Activated T-cell treated with anti-CD3 and anti-CD28 coated beads, Interleukin-2, amount 50 U/mL, for 24 hours (primary cell): ENCODE measurements around the gene MTURN.

Experiments
- DNase-seq: peaks from one replicate; pipeline ENCODE4 v3.0.0-alpha.2; 2020
- H3K27ac Mint-ChIP-seq: 2 replicates; pipeline ENCODE4 v1.8.0; 2020; ENCODE audit warnings: mild to moderate bottlenecking, mixed read lengths
- H3K27me3 Mint-ChIP-seq: 2 replicates; pipeline ENCODE4 v1.8.0; 2020; ENCODE audit warnings: mixed read lengths
- H3K36me3 Mint-ChIP-seq: 2 replicates; pipeline ENCODE4 v1.8.0; 2020; ENCODE audit warnings: low read depth, mixed read lengths
- H3K4me1 Mint-ChIP-seq: 2 replicates; pipeline ENCODE4 v1.8.0; 2020; ENCODE audit warnings: low read depth, mixed read lengths
- H3K4me3 Mint-ChIP-seq: 2 replicates; pipeline ENCODE4 v1.8.0; 2020; ENCODE audit warnings: mild to moderate bottlenecking, moderate library complexity, mixed read lengths
- H3K9me3 Mint-ChIP-seq: 2 replicates; pipeline ENCODE4 v1.8.0; 2020; ENCODE audit warnings: mixed read lengths

MTURN gene

GRCh38 chr7:30115709-30116297 is 19.0 kb upstream of the MTURN start:
- Mint-ChIP-seq H3K9me3 (peaks cover 15% of the 10 kb centered on the region), H3K36me3 (peaks cover 9% of the 10 kb centered on the region), H3K27me3 (no peaks in the 10 kb centered on the region), H3K27ac (no peak overlapping the region), H3K4me1 (peaks cover 8% of the 10 kb centered on the region), H3K4me3 (no peak overlapping the region)
- DNase-seq = no peak

GRCh38 chr7:30116771-30117170 is 18.0 kb upstream of the MTURN start:
- Mint-ChIP-seq H3K4me3 (no peak overlapping the region), H3K27me3 (no peaks in the 10 kb centered on the region), H3K27ac (no peak overlapping the region), H3K4me1 (peaks cover 8% of the 10 kb centered on the region), H3K9me3 (peaks cover 15% of the 10 kb centered on the region), H3K36me3 (peaks cover 9% of the 10 kb centered on the region)
- no peak for DNase-seq

- no peak for DNase-seq
- Mint-ChIP-seq H3K4me3 (no peak overlapping the region), H3K9me3 (peaks cover 8% of the 10 kb centered on the region), H3K27ac (no peak overlapping the region), H3K4me1 (peaks cover 6% of the 10 kb centered on the region), H3K27me3 (no peaks in the 10 kb centered on the region), H3K36me3 (peaks cover 8% of the 10 kb centered on the region)
These were observed 16.9 kb upstream of the MTURN start for GRCh38 chr7:30117896-30118295.

DNA sequence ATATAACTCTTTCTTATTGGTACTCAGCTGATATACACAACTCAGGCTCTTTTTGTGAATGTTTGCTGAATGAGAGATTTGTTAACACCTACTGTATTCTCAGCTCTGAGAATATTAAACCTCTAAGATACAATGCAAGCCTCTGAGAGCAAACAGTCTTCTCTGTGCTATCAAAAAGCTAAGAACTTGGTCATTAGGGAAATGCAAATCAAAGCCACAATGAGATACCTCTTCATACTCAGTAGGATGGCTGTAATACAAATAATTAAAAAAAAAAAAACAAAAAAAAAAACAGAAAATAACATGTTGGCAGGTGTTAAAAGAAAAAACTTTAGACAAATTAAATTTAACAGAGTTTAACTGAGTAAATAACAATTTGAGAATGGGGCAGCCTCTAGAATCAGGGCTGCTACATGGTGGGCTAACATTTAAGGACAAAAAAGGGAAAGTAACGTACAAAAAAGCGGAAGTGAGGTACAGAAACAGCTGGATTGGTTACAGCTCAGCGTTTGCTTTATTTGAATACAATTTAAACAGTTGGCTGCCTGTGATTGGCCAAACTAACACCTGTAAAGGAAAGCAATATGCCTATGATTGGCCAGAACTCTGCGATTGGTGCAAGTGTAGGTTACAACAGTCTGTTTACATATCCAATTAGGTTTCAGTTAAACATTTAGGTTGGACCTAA is 14.8 kb upstream of the MTURN start:
- DNase-seq = no peak
- no peaks in the 10 kb centered on the region for H3K27me3 Mint-ChIP-seq
- H3K27ac Mint-ChIP-seq = no peak overlapping the region
- H3K4me3 Mint-ChIP-seq = no peak overlapping the region
- no peaks in the 10 kb centered on the region for H3K36me3 Mint-ChIP-seq
- H3K4me1 Mint-ChIP-seq = peaks cover under 1% of the 10 kb centered on the region
- no peaks in the 10 kb centered on the region for H3K9me3 Mint-ChIP-seq

- H3K4me3 Mint-ChIP-seq = peak overlapping the region; percentile 76
- H3K36me3 Mint-ChIP-seq = no peaks in the 10 kb centered on the region
- no peaks in the 10 kb centered on the region for H3K9me3 Mint-ChIP-seq
- H3K27me3 Mint-ChIP-seq = peaks cover 9% of the 10 kb centered on the region
- peaks cover 8% of the 10 kb centered on the region for H3K4me1 Mint-ChIP-seq
- DNase-seq = no peak
- H3K27ac Mint-ChIP-seq = peak overlapping the region; percentile 61
These were observed 813 bp upstream of the MTURN start for GRCh38 chr7:30133736-30134610.

DNA sequence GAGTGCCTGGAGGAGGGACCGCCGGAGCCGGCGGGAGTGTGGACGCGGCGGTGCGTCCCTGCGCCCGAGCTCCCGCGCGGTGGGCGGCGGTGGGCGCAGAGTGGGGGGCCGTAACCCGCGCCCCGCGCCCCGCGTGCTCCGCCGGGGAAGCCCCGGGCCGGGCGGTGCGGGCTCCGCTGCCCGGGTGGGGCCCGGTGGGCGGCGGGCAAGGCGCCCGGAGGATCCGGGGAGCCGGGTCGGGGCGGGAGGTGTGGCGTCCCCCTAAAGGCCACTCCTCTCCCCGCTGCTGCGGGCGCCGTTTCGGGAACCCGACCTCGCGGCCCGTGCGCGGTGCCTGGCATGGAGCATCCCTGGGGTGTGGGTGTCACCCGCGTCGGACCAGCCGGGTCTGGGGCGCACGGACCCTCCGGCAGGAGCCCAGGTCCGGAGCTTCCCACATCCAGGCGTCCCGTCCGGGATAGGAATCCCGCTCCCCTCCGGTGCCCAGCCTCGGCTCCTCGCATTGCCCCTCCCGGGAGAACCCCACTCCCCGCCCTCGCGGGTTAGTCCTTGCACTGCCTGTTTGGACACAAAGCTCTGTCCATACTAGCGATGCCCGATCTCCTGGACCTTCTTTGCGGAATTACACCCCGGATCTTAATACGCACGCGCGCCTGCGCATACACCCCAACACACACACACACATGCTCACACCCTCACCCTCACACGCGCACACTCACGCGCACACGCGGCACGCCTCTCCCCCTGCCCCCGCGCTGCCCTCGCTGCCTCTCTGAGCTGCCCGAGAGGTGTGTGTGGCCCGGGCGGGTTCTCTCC is 723 bp downstream of the MTURN start:
- Mint-ChIP-seq H3K27ac (peak overlapping the region; percentile 86), H3K36me3 (no peaks in the 10 kb centered on the region), H3K27me3 (peaks cover 9% of the 10 kb centered on the region), H3K9me3 (no peaks in the 10 kb centered on the region), H3K4me3 (peak overlapping the region; percentile 85), H3K4me1 (peaks cover 8% of the 10 kb centered on the region)
- DNase-seq = peak; percentile 73

DNA sequence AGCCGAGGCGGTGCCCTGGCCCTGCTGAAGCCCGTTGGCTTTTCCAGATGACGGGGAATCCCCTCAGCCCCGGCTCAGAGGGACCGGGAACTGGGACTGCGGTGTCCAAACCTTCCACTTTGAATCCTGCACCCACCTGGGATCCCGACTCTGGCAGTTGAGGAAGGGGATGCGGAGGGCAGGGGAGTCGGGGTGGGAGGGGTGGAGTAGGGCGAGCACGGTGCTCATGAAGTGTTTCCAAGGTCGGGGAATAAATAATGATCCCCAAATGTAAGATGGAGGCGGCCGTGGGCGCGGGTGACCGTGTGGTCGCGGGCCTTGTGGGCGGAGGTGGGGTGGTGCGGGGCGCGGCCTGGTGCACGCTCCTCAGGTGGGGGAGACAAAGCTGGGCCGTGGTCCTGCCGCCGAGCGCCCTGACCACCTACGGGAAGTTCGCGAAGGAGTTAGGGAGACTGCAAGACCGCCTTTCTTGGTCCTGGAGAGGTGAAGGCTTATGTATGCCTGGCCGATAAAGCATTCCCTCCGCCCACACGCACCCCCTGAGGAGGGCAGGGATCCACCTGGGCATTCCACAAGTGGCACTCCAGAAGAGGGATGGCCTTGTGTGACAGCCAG is 1.4 kb downstream of the MTURN start:
- Mint-ChIP-seq H3K9me3 (no peaks in the 10 kb centered on the region), H3K27me3 (peaks cover 9% of the 10 kb centered on the region), H3K4me1 (peaks cover 8% of the 10 kb centered on the region), H3K27ac (peak overlapping the region; percentile 86), H3K36me3 (no peaks in the 10 kb centered on the region), H3K4me3 (peak overlapping the region; percentile 85)
- no peak for DNase-seq

DNA sequence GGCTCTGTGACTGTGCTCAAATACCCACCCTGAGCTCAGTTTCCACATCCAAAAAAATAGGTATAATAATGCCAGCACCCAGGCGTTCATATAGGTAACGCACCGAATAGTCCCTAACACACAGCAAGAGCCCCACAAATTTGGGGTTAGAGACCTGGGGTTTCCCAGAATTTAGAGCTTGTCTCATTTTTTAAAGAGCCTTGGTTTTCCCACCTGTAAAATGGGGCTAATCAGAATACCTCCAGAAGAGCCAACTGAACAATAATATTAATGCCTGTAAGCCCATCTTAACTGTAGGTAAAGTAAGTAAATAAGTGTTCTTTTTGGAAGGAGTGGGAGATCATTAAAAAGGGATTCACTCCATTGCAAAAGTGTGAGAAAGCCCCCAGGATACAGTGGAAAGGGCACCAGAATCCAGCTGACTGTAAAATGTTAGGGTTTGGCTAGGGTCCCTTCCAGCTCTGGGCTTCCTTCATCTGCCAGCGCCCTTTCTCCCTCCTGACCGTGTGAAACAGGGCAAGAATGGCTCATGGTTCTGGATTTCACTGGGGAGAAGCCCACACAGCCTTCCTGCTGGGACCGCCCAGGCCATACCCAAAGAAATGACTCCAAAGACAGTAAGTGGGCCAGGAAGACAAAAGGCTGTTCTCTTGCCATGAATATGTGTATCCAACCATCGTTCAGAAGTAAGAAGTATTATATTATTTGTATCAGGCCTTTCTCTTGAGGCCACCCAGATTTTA is 2.1 kb downstream of the MTURN start:
- Mint-ChIP-seq H3K27me3 (peaks cover 9% of the 10 kb centered on the region), H3K36me3 (no peaks in the 10 kb centered on the region), H3K27ac (no peak overlapping the region), H3K4me3 (peak overlapping the region; percentile 85), H3K9me3 (no peaks in the 10 kb centered on the region), H3K4me1 (peaks cover 8% of the 10 kb centered on the region)
- no peak for DNase-seq

DNA sequence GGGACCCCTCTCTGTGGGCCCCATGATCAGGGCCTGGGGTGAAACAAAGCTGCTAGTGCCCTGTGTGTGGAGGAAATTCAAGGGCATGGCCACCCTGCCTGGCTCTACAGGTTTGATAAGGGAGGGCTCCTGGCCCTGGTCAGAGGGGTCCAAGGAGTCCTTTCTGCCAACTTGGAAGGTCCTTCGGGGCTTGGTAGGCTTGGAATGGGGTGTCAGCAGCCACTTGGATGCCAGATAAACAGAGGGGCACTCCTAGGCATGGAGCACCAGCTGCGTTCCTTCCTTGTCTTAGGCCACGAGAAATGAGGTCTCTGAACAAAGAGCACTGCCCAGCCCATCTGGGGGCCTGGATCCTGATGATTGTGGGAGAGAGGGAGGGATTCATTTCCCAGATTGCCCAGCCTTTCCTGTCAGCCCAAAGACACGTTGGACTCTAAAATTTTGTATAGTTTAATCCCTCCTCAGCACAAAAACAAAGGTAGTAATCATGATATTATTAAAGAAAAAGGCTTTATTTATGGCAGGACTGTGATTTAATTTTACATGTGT is 5.1 kb downstream of the MTURN start:
- Mint-ChIP-seq H3K4me3 (no peak overlapping the region), H3K27me3 (no peaks in the 10 kb centered on the region), H3K36me3 (no peaks in the 10 kb centered on the region), H3K9me3 (no peaks in the 10 kb centered on the region), H3K4me1 (peaks cover 22% of the 10 kb centered on the region), H3K27ac (no peak overlapping the region)
- DNase-seq = no peak

DNA sequence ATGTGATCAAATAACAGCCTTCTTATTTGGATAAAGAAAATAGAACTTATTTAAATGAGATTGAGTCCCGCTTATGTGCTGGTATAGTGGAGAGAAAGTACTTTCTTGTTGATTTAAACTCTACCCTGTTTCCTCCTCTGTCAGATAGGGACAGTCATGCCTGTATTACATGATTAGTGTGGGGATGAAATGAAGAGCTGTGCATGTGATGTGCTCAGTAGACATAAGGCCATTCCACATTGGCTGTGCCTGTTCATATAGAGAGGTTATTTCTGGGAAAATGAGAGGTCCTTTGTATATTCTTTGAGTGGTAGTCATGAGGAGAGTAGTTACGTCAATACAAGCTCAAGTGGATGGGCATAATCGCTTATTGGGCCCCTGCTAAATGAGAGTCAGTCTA is 5.7 kb downstream of the MTURN start:
- Mint-ChIP-seq H3K4me3 (no peak overlapping the region), H3K27ac (no peak overlapping the region), H3K4me1 (peaks cover 22% of the 10 kb centered on the region), H3K36me3 (no peaks in the 10 kb centered on the region), H3K9me3 (no peaks in the 10 kb centered on the region), H3K27me3 (no peaks in the 10 kb centered on the region)
- DNase-seq = no peak

- H3K36me3 Mint-ChIP-seq = no peaks in the 10 kb centered on the region
- H3K27ac Mint-ChIP-seq = no peak overlapping the region
- H3K9me3 Mint-ChIP-seq = no peaks in the 10 kb centered on the region
- H3K4me1 Mint-ChIP-seq = peaks cover 19% of the 10 kb centered on the region
- H3K27me3 Mint-ChIP-seq = no peaks in the 10 kb centered on the region
- no peak for DNase-seq
- no peak overlapping the region for H3K4me3 Mint-ChIP-seq
These were observed 7.9 kb downstream of the MTURN start for GRCh38 chr7:30142710-30143109.

- Mint-ChIP-seq H3K27me3 (no peaks in the 10 kb centered on the region), H3K36me3 (no peaks in the 10 kb centered on the region), H3K4me1 (peaks cover 19% of the 10 kb centered on the region), H3K27ac (peak overlapping the region; percentile 30), H3K4me3 (no peak overlapping the region), H3K9me3 (no peaks in the 10 kb centered on the region)
- no peak for DNase-seq
These were observed 9.0 kb downstream of the MTURN start for GRCh38 chr7:30143748-30144251.

DNA sequence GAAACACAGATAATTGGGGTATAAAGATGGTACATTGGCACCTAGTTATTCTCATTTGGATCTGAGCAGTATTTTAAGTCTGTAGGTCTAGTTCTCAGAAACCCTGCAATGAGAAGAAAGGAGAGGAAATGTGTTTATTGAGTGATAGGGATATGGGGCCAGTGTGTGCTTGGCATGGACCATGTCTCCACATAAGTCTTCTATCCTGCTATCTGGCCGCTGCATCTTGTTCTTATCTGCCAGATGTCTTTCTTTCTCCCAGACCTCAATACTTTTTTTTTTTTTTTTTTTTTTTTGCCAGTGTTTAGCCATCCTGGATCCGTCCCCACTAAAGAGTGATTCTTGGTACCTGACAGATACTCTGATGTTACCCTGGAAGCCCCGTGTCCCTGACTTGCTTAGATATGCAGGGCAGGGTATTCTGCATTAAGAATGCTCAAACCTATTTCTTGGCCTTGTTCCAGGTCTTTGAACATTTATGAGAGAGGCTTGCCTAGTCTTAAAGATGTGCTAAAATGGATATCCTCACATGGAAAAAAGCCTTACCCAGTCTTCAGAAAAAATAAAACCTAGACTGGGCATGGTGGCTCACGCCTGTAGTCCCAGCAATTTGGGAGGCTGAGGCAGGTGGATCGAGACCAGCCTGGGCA is 10.0 kb downstream of the MTURN start:
- Mint-ChIP-seq H3K27ac (no peak overlapping the region), H3K9me3 (no peaks in the 10 kb centered on the region), H3K4me3 (no peak overlapping the region), H3K4me1 (peaks cover 19% of the 10 kb centered on the region), H3K27me3 (no peaks in the 10 kb centered on the region), H3K36me3 (no peaks in the 10 kb centered on the region)
- no peak for DNase-seq
